Pancreas (tissue), 10 donors: Measurements from ENCODE around the gene FOSL1. TPM values are rescaled to one million over a fixed set of nuclear protein-coding genes. Genes with fewer than 3 reads are reported as not detected.

Experiments
- ATAC-seq, 4 donors: fragments of 200-7000 bp; cut with Tn5 transposase; one replicate each; pipeline versions ENCODE4 v1.8.0 to v1.9.1; 2020; ENCODE audit warnings: mild to moderate bottlenecking in 4 of 4, moderate library complexity in 4 of 4
- DNase-seq, 6 donors: peaks; one replicate each; pipeline ENCODE4 v3.0.0-alpha.2; 2020
- FAIRE-seq: peaks from 2 replicates; lab custom pipeline; 2012; peaks lifted over from hg19 to GRCh38; lab: Jason Lieb, UNC
- H3K27ac ChIP-seq, 4 donors: fragments of 200-600 bp; sonication (generic); 1 replicate in 3 of 4; 2 replicates in 1 of 4; pipeline versions ENCODE4 v1.5.0 to v1.8.0; 2020
- H3K27me3 ChIP-seq, 4 donors: fragments of 200-600 bp; one replicate each; pipeline ENCODE4 v1.8.0; 2021
- H3K36me3 ChIP-seq, 3 donors: fragments of 200-600 bp; sonication (generic) in 1 of 3; one replicate each; pipeline versions ENCODE4 v1.5.0 to v1.8.0; 2020 to 2021
- H3K4me1 ChIP-seq, 3 donors: fragments of 200-600 bp; one replicate each; pipeline ENCODE4 v1.8.0; 2021
- H3K4me3 ChIP-seq, 4 donors: fragments of 200-600 bp; sonication (generic) in 2 of 4; one replicate each; pipeline versions ENCODE4 v1.5.0 to v1.8.0; 2020 to 2021
- H3K9me3 ChIP-seq, 4 donors: fragments of 200-600 bp; one replicate each; pipeline ENCODE4 v1.8.0; 2021
- WGBS, 2 donors: extraction: QIAGEN DNeasy Blood & Tissue Kit; methylation state at CpG; one replicate each; pipeline ENCODE4 v1.1.7; 2013; 5-methylcytosine and 5-hydroxymethylcytosine counted together
- intact Hi-C, 3 donors: fragments of 100-400 bp; cut with DNase I; formaldehyde crosslinking; loops; one replicate each; pipeline versions ENCODE4 v1.11.1 to v1.14.2; 2022
- polyA plus RNA-seq, 2 donors: library from polyadenylated mRNA; stranded (reverse); fragments of 200-250 nt; gene quantifications; one replicate each; pipeline ENCODE4 v1.2.3, GENCODE V29; 2013
- total RNA-seq, 6 donors: library from RNA; stranded (reverse); fragmentation: NEBNext Ultra II Directional in 4 of 6; extraction: Animal tissue kit (Norgen Biotek cat#: 25700) in 4 of 6; gene quantifications; one replicate each; pipeline versions ENCODE4 v1.2.1 to v1.2.4, GENCODE V29; 2021 to 2023
- TF ChIP-seq, protein P1 (sequence below), 4 donors: fragments of 200-600 bp; sonication (generic) in 3 of 4; IDR thresholded peaks; one replicate each; pipeline versions ENCODE4 v1.5.0 to v1.8.0; 2021; ENCODE audit warnings: antibody characterized with exemption in 4 of 4
- donor health status: healthy with polysubstance abuse.
- donor health status: DM: no; HTN: no; CAD: no; lungs with moderate emphysema.
- donor health status: DM: no; HTN: no; CAD: no.
- donor health status: control.
- donor health status: control.
- donor health status: Bipolar disorder and iron deficiency.
- donor health status: DM: yes; HTN: yes; CAD: no.
- donor health status: DM: no; HTN: no; CAD: no.
- donor health status: DM: no; HTN: no; CAD: no.
- donor health status: DM: yes; HTN: yes; CAD: no.

Gene FOSL1
- total and polyA plus RNA-seq, 8 donors = 0.19 to 4.3 (median 0.69) TPM

DNA sequence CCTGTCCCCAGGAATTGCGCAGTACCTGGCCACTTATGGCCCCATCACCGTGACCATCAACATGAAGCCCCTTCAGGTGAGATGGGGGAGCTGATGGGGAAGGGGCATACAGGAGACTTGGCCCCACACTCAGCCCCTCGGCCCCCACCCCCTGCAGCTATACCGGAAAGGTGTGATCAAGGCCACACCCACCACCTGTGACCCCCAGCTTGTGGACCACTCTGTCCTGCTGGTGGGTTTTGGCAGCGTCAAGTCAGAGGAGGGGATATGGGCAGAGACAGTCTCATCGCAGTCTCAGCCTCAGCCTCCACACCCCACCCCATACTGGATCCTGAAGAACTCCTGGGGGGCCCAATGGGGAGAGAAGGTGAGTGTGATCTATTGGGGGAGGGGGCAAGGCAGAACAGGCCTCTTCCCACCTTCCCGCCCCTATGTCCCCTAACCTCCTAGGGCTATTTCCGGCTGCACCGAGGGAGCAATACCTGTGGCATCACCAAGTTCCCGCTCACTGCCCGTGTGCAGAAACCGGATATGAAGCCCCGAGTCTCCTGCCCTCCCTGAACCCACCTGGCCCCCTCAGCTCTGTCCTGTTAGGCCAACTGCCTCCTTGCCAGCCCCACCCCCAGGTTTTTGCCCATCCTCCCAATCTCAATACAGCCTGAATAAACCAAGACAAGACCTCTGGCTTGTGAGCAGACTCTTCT, 17.0 kb downstream of the FOSL1 start:
- TF ChIP-seq, protein P1, sequence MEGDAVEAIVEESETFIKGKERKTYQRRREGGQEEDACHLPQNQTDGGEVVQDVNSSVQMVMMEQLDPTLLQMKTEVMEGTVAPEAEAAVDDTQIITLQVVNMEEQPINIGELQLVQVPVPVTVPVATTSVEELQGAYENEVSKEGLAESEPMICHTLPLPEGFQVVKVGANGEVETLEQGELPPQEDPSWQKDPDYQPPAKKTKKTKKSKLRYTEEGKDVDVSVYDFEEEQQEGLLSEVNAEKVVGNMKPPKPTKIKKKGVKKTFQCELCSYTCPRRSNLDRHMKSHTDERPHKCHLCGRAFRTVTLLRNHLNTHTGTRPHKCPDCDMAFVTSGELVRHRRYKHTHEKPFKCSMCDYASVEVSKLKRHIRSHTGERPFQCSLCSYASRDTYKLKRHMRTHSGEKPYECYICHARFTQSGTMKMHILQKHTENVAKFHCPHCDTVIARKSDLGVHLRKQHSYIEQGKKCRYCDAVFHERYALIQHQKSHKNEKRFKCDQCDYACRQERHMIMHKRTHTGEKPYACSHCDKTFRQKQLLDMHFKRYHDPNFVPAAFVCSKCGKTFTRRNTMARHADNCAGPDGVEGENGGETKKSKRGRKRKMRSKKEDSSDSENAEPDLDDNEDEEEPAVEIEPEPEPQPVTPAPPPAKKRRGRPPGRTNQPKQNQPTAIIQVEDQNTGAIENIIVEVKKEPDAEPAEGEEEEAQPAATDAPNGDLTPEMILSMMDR (IDR thresholded peaks at IDR 0.05) = no peak
- WGBS, 2 donors = 91 to 92% methylated on average over 13 of the region's 13 CpGs
- Histone ChIP-seq H3K9me3 (no peaks in the 10 kb centered on the region), H3K4me3 (no peak overlapping the region), H3K4me1 (peaks cover 0 to 8% (median 7%) of the 10 kb centered on the region in 3 donors), H3K27ac (no peak overlapping the region), H3K27me3 (no peaks in the 10 kb centered on the region), H3K36me3 (peaks cover 0 to 4% (median 0%) of the 10 kb centered on the region in 3 donors)
- ATAC-seq (no peak), DNase-seq (no peak), FAIRE-seq (no peak)
- intact Hi-C loops = loop anchor here in 1 of 3 donors (5.0 kb wide), 1 partner anchor 104 kb away; no protein-coding TSS in a partner anchor

DNA sequence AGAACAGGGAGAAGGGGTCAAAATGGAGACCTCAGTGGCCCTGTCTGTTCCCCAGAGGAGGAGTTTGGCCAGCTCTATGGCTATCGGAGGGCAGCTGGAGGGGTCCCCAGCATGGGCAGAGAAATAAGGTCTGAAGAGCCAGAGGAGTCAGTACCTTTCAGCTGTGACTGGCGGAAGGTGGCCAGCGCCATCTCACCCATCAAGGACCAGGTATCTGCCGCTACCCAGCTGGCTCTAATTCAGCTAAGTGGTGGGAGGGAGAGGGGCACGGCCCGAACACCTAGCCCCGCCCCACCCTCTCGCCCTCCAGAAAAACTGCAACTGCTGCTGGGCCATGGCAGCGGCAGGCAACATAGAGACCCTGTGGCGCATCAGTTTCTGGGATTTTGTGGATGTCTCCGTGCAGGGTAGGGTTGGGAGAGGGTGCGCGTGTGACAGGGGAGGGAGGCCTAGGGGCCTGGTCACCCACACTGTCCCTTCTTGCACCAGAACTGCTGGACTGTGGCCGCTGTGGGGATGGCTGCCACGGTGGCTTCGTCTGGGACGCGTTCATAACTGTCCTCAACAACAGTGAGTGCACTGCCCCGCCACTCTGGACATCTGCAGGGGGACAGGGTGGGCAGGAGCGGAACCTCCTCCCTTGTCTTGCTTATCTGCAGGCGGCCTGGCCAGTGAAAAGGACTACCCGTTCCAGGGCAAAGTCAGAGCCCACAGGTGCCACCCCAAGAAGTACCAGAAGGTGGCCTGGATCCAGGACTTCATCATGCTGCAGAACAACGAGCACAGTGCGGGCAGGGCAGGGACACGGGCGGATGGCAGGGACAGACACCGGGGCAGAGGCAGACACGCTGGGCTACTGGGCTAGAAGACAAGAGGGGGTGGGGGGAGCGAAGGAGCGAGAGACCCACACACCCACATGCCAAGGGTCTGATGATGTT, 17.8 kb downstream of the FOSL1 start:
- FAIRE-seq = no peak
- no peak for DNase-seq

DNA sequence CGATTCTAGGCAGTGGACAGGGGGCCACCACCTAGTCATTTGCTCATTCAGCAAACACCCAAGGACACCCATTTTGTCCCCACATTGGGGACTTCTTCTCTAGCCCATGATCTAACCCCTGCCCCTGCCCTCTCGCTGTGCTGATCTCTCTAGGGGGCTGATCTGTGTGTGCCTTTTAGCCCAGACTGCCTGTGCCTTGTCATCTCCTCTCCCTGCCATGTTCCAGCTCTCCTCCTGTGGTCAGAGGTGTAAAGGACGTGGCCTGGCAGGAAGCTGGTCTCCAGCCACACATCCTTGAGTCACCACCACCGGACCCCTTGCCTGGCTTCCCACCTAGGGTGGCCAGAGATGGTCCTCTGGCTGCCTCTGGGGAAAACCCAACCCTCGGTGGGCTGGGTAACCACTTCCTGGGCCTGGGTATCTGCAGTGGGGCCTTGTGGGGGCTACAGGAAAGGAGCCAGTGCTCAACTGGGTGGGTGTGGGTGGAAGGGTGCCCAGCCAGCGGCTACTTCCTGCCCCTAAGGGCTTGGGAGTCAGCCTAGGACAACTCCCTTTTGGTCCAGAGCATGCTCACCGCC, 19.3 kb downstream of the FOSL1 start:
- H3K4me3 ChIP-seq = no peak overlapping the region
- DNase-seq (peak in 2 of 6 donors; percentile 14 to 52), FAIRE-seq (no peak), ATAC-seq (no peak)
- H3K27ac ChIP-seq = no peak overlapping the region
- peaks cover 0 to 4% (median 0%) of the 10 kb centered on the region in 3 donors for H3K36me3 ChIP-seq
- H3K9me3 ChIP-seq = no peaks in the 10 kb centered on the region
- H3K27me3 ChIP-seq = no peaks in the 10 kb centered on the region
- TF ChIP-seq, protein P1 (IDR thresholded peaks at IDR 0.05) = no peak
- intact Hi-C loops = loop anchor here in 1 of 3 donors (5.0 kb wide), 1 partner anchor 106 kb away; no protein-coding TSS in a partner anchor
- 80 to 81% methylated on average over 7 of the region's 7 CpGs for WGBS, 2 donors
- no peaks in the 10 kb centered on the region for H3K4me1 ChIP-seq

More for the DNA sequence above, 17.8 kb downstream of the FOSL1 start:
- Histone ChIP-seq H3K27me3 (no peaks in the 10 kb centered on the region), H3K9me3 (no peaks in the 10 kb centered on the region), H3K27ac (no peak overlapping the region), H3K36me3 (peaks cover 0 to 4% (median 0%) of the 10 kb centered on the region in 3 donors), H3K4me1 (peaks cover 0 to 3% (median 2%) of the 10 kb centered on the region in 3 donors), H3K4me3 (no peak overlapping the region)
- intact Hi-C loops = loop anchor here in 1 of 3 donors (5.0 kb wide), 1 partner anchor 105 kb away; no protein-coding TSS in a partner anchor
- TF ChIP-seq, protein P1 (IDR thresholded peaks at IDR 0.05) = no peak
- 88 to 94% methylated on average over 28 to 30 of the region's 30 CpGs for WGBS, 2 donors
- no peak for ATAC-seq

DNA sequence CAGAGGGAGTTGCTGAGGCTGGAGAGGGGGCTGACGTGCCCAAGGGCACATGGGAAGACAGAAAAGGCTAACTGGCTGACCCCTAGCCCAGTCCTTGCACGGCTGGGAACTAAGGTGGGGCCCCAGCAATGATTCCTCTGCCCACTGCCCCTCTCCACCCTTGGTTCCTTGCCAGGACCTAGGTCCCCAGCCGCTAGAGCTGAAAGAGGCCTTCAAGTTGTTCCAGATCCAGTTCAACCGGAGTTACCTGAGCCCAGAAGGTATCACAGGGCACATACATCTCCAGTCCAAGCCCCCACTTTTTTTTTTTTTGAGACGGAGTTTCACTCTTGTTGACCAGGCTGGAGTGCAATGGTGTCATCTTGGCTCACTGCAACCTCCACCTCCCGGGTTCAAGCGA, 20.2 kb downstream of the FOSL1 start:
- no peak for DNase-seq

More for the DNA sequence above, 20.2 kb downstream of the FOSL1 start:
- no peaks in the 10 kb centered on the region for H3K27me3 ChIP-seq
- no peak for ATAC-seq
- no peaks in the 10 kb centered on the region for H3K4me1 ChIP-seq
- H3K9me3 ChIP-seq = no peaks in the 10 kb centered on the region
- H3K4me3 ChIP-seq = no peak overlapping the region
- TF ChIP-seq, protein P1 (IDR thresholded peaks at IDR 0.05) = no peak
- H3K27ac ChIP-seq = no peak overlapping the region
- whole genome bisulfite sequencing, 2 donors = 69 to 71% methylated on average over 7 of the region's 7 CpGs
- H3K36me3 ChIP-seq = peaks cover 0 to 4% (median 0%) of the 10 kb centered on the region in 3 donors
- intact Hi-C loops = loop anchor here in 1 of 3 donors (5.0 kb wide), 1 partner anchor 107 kb away; no protein-coding TSS in a partner anchor
- no peak for FAIRE-seq
